GM19035 (cell line): ENCODE measurements around the gene BAIAP2.
A peak's percentile ranks its signal among the peaks of the same experiment; 100 is the strongest.
"Not testable (repeated sequence)": the region's sequence is repeated elsewhere in the genome, so short reads cannot be mapped to it uniquely, and the experiment has no call there.

Experiments
- ATAC-seq: cut with Tn5 transposase; IDR thresholded peaks from one replicate; pipeline ENCODE4 v1.9.1; 2021; ENCODE audit not compliant: unreplicated experiment

Gene BAIAP2

GRCh38 chr17:81021531-81022343 lies 13.2 kb upstream of the BAIAP2 start:
- ATAC-seq: no peak

- no peak for ATAC-seq
These were observed 12.6 kb upstream of the BAIAP2 start for GRCh38 chr17:81022344-81022676.

DNA sequence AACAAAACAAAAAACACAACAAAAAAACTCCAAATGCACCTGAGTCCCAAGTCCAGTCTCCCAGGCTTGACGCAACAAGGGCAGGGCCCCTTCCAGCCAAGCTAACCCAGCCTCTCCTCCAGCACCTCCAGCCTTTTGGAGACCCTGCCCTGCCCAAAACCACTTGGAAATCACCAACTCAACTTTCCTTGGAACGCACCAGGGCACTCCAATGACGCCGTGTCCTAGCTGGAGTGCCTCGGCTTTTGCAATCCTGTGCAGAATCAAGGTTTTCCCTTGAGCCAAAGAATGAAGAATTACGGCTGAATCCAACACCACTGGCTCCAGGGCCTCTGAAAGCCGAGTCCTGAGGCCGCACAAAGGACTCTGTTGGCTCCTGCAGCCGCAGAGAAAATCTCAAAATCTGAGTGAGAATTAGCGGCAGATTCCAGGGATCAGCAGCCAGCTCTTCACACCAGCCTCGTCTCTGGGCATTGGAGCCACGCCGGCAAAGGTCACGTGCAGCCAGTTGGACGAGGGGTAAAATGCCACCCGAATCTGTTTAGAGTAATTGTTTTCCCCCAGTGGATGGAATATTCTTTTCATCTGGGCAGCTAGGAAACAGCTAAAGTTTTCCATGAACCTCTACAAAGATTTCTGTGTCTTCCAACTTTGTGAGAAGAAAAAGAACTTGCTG lies 9.7 kb upstream of the BAIAP2 start:
- ATAC-seq: no peak

DNA sequence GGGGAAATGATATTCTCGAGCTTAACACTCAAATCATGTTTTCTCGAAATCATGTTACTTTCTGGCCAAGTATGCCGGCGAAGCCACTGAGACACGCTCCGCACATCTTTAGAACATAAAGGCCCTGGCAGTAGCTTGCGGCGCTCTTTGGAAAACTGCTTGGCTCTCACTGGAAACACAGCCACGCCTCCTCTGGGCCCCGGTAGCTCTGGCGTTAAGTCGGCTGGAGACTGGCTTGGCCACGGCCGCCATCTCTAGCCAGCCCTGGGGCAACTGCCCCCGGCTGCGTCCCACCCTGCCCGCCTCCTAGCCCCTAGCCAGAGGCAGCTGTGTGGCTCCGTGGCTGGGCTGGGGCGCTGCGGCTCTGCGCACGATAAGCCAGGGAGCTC lies 9.2 kb upstream of the BAIAP2 start:
- ATAC-seq: no peak

GRCh38 chr17:81026266-81027036 lies 8.5 kb upstream of the BAIAP2 start:
- no peak for ATAC-seq

GRCh38 chr17:81027038-81027437 lies 7.9 kb upstream of the BAIAP2 start:
- no peak for ATAC-seq

DNA sequence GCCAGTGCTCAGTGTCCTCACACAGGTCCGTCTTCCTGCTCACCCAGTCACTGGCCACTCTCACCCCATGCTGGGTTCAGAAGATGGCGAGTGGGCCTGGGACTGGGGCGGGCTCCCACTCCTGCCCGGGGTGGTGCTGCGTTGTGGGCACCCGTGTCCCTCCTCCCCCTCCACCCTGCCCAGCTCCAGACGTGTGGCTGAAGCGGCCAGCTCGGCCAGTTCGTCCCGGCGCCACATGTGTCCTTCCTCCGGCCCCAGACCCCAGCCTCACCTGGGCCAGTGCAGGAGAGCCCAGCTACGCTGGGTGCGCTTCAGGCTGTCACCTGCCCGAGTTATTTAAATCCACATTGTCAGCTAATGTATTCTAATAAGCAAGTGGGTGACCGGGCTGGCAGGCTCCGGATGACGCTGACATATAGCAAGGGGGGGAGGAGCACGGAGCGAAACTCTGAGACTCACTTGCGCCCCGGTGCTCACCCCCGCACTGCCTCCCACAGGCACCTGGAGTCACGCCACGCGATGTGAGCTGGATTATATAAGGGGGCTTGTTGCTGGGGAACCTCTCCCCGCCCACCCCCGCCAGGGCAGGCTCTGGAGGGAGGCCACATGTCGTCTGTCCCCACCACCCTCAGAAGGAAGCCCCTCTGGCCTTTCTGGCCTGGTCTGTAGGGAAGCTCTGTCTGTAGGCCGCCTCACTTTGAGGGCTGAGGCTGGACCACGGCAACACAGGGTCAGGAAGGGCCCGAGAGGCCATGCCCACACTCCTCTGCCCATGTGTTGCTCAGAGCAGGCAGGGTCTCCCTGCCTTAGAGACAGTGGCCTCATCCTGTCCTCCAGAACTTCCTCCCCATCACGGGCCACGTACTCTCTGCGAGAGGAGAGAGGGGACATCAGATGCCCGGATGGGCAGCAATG lies 7.1 kb upstream of the BAIAP2 start:
- ATAC-seq: no peak

DNA sequence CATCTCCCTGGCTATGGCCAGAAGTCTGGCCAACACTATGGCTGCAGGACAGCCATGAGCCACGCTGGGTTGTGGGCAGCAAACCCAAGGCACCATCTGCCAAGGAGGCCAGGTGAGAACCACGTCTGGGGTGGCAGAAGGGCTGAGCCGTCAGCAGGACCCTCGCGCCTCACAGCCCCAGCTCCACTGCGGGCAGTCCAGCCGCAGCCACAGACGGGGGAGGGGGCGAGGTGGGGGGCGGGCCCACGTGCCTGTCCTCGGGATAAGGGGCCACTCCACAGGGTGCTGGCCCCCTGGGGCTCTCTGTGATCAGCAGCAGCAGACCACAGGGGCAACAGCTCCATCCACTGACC lies 6.5 kb upstream of the BAIAP2 start:
- ATAC-seq: no peak

- ATAC-seq: no peak
These were observed 5.1 kb upstream of the BAIAP2 start for GRCh38 chr17:81029859-81030258.

- ATAC-seq: not testable (repeated sequence)
These were observed 4.6 kb upstream of the BAIAP2 start for GRCh38 chr17:81030312-81030711.

DNA sequence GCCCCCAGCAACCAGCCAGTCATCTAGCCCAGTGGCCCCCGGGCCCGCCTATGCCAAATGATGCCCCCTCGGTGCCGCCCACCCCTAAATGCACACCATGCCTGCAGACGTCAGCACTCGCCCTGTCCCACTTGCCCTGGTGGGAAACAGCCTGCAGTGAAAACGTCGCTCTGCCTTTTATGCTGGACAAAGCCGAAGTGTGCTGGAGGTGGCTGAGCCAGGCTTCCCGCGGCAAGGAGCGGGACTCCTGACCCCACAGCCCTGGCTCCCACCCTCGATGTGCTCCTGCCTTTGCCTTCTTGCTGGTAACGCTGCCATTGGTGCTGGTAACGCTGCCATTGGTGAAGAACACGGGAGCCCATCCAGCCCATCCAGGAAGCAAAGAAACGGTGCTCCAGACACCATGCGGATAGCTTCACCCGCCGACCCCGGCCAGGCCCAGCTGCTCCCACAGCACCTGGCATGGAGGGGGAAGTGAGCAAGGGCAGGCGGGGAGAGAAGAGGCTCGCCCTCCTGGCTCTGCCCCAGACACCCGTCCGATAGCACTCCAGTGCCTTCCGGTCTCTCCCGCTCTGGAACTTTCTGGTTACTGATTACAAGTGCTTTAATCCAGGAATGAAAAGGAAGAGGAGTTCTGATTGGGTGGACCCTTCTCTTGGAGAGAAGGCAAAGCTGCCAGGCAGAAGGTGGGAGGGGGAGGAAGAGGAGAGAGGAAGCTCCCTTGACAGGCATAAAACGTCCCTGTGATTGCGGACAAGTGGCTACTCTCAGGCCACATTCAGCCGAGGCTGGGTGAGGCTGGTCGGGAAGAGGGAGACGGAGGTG lies 4.0 kb upstream of the BAIAP2 start:
- ATAC-seq: no peak

- no peak for ATAC-seq
These were observed 3.1 kb upstream of the BAIAP2 start for GRCh38 chr17:81031566-81032550.

- ATAC-seq: no peak
These were observed 2.1 kb upstream of the BAIAP2 start for GRCh38 chr17:81032641-81033480.

DNA sequence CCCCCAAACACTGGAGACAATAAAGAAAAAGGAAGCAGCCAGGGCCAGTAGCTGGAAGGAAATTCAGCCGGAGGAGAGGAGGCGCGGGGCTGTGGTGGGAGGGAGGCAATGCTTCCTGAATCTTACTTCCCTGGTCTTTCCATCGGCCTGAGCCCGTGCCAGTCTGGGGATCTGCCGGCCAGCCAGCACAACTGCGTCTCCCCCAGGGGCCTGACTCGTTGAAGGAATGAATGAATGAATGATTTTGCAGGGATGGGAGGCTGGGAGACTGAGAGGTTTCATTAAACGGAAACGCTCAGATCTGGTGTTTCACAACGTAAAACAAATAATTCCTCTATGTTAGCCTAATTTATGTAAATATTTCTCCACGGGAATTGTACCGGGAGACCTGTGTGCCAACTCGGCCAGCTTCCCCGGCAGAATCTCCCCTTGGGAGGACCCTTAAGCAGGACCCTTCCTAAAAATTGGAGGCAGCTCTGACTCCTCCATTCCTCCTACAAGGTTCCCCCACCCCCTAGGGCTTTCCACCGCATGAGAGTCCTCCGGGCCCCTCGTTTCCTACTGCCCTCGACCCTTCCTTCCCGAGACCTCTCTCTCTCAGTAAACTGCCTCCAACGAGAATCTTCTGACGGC lies 1.3 kb upstream of the BAIAP2 start:
- no peak for ATAC-seq

GRCh38 chr17:81034168-81034777 lies 678 bp upstream of the BAIAP2 start:
- peak; percentile 11 for ATAC-seq

DNA sequence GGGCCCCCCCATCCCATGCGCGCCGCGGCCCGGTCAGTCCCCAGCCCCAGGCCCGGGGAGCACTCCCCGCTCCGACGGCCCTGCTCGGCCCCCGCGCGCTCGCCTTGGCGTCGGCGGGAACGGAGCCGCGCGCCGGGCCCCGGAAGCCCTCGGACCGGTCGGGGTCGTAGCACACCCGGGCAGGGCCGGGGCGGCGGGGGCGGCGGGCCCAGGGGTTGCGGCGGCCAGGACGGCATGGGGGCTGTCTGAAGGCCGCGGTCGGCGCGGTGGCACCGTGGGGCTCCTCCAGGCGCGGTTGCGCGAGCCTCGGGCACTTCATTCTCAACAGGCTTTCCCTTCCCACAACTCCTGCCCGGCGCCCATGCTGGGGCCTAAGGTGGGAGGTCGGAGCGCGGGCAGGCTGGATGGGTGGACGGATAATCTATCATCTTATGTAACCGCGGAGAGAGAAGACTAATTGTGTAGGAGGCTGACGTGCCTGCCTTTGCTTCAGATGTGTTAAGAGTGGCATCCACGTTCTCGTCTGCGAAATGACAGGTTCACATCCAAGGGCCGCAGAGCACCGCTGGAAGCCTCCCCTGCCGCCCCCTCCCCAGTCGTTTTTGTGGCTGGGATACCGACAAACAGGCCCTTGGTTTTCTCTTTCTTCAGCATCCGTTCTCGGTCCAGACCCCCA lies 708 bp downstream of the BAIAP2 start:
- ATAC-seq: no peak
